H1 (cell line): ENCODE measurements around the gene POLRMT.

Experiments
- BACH1 ChIP-seq: IDR thresholded peaks from 2 replicates; pipeline ENCODE4 v1.6.1; 2012; ENCODE audit warnings: low read length, improper control_type of control experiment
- CTCF ChIP-seq, 3 experiments: IDR thresholded peaks; 1 replicate in 2 of 3; 2 replicates in 1 of 3; pipeline versions ENCODE4 v1.5.1 to v1.6.1; 2011; ENCODE audit warnings: low read length in 3 of 3, mild to moderate bottlenecking in 3 of 3, inconsistent platforms in 2 of 3, low read depth in 1 of 3, moderate library complexity in 1 of 3; ENCODE audit not compliant: insufficient read depth in 1 of 3; ENCODE audit errors: control extremely low read depth in 1 of 3
- GABPA ChIP-seq: IDR thresholded peaks from 2 replicates; pipeline ENCODE4 v1.6.1; 2011; ENCODE audit warnings: mild to moderate bottlenecking, low read length, moderate library complexity, borderline replicate concordance; ENCODE audit not compliant: insufficient read depth
- KDM1A ChIP-seq: fragments of 200-600, 300-600 bp; sonication (generic); IDR thresholded peaks from 2 replicates; pipeline ENCODE4 v1.7.1; 2016; ENCODE audit warnings: mild to moderate bottlenecking, low read length, borderline replicate concordance
- POLR2A ChIP-seq, 2 experiments: IDR thresholded peaks; 1 replicate in 1 of 2; 2 replicates in 1 of 2; pipeline ENCODE4 v1.6.1; 2011; ENCODE audit warnings: low read depth in 2 of 2, low read length in 2 of 2, mild to moderate bottlenecking in 2 of 2; ENCODE audit errors: control extremely low read depth in 1 of 2
- POLR2AphosphoS5 ChIP-seq: IDR thresholded peaks from 2 replicates; pipeline ENCODE4 v1.6.1; 2011; ENCODE audit warnings: low read depth, low read length
- RFX5 ChIP-seq: IDR thresholded peaks from 2 replicates; pipeline ENCODE4 v1.6.1; 2011; ENCODE audit warnings: low read depth, low read length, improper control_type of control experiment, borderline replicate concordance
- RXRA ChIP-seq: IDR thresholded peaks from 2 replicates; pipeline ENCODE4 v1.6.1; 2011; ENCODE audit warnings: low read depth, mild to moderate bottlenecking, low read length, moderate library complexity; ENCODE audit not compliant: insufficient read depth
- SP2 ChIP-seq: IDR thresholded peaks from 2 replicates; pipeline ENCODE4 v1.6.1; 2012; ENCODE audit warnings: mild to moderate bottlenecking, low read length, inconsistent platforms
- TBP ChIP-seq: IDR thresholded peaks from 2 replicates; pipeline ENCODE4 v1.6.1; 2011; ENCODE audit warnings: low read depth, low read length, improper control_type of control experiment
- ZNF274 ChIP-seq: IDR thresholded peaks from 2 replicates; pipeline ENCODE4 v1.7.0; 2012; ENCODE audit warnings: low read length, borderline replicate concordance; ENCODE audit errors: extremely low read depth

- TF ChIP-seq POLR2A (IDR thresholded peaks at IDR 0.05; ENCODE audit: control extremely low read depth in 1 of 2, low read depth in 2 of 2, low read length in 2 of 2): no peak
- no peak for TF ChIP-seq SP2
- no peak; the same call in 1 of the 2 replicates for TF ChIP-seq POLR2AphosphoS5
- TF ChIP-seq TBP: no peak
- TF ChIP-seq RFX5: no peak
- no peak for TF ChIP-seq CTCF (IDR thresholded peaks at IDR 0.05; ENCODE audit: control extremely low read depth in 1 of 3, insufficient read depth in 1 of 3, low read depth in 1 of 3, low read length in 3 of 3)
- no peak for TF ChIP-seq BACH1
- no peak for TF ChIP-seq GABPA
- TF ChIP-seq RXRA: no peak
- TF ChIP-seq ZNF274: no peak
- no peak for TF ChIP-seq KDM1A
These were observed 58.4 kb downstream of the POLRMT start for GRCh38 chr19:574658-575526.
